Measurements from ENCODE around the gene OR2S2. TPM values are rescaled to one million over a fixed set of nuclear protein-coding genes. Genes with fewer than 3 reads are reported as not detected.
A peak's percentile ranks its signal among the peaks of the same experiment; 100 is the strongest.

OR2S2 gene
- total and polyA plus RNA-seq, 12 donors = not detected

- peak overlapping the region in 3 of 10 donors; percentile 9 to 17 (median 11) for H3K27ac ChIP-seq
- intact Hi-C loops (cut with DNase I) = loop anchor here in 1 of 10 donors (5.0 kb wide), 1 partner anchor 38 kb away; no protein-coding TSS in a partner anchor
- no peak for TF ChIP-seq CTCF (IDR thresholded peaks at IDR 0.05)
- H3K36me3 ChIP-seq = peaks cover 0 to 7% (median 0%) of the 10 kb centered on the region in 9 donors
- H3K27me3 ChIP-seq = no peaks in the 10 kb centered on the region
- no peaks in the 10 kb centered on the region for H3K9me3 ChIP-seq
- peaks cover 0 to 30% (median 11%) of the 10 kb centered on the region in 9 donors for H3K4me1 ChIP-seq
- WGBS, 2 donors = 70 to 71% methylated on average over 7 of the region's 7 CpGs
- DNase-seq (no peak), ATAC-seq (no peak)
- no peak overlapping the region for H3K4me3 ChIP-seq
These were observed 17.2 kb downstream of the OR2S2 start for GRCh38 chr9:35940458-35941407.

GRCh38 chr9:35939679-35940250, 18.2 kb downstream of the OR2S2 start:
- peaks cover 0 to 7% (median 0%) of the 10 kb centered on the region in 9 donors for H3K36me3 ChIP-seq
- H3K27me3 ChIP-seq = no peaks in the 10 kb centered on the region
- no peaks in the 10 kb centered on the region for H3K9me3 ChIP-seq
- intact Hi-C loops (cut with DNase I) = loop anchor here in 1 of 10 donors (5.0 kb wide), 1 partner anchor 37 kb away; no protein-coding TSS in a partner anchor
- no peak overlapping the region for H3K27ac ChIP-seq
- H3K4me3 ChIP-seq = no peak overlapping the region
- 94 to 95% methylated on average over 8 of the region's 8 CpGs for WGBS, 2 donors
- peaks cover 0 to 21% (median 3%) of the 10 kb centered on the region in 9 donors for H3K4me1 ChIP-seq
- no peak for ATAC-seq
- DNase-seq = no peak
- TF ChIP-seq CTCF (IDR thresholded peaks at IDR 0.05) = no peak

GRCh38 chr9:35938474-35939356, 19.2 kb downstream of the OR2S2 start:
- no peaks in the 10 kb centered on the region for H3K9me3 ChIP-seq
- no peak for TF ChIP-seq CTCF (IDR thresholded peaks at IDR 0.05)
- no peak overlapping the region for H3K4me3 ChIP-seq
- peaks cover 0 to 7% (median 0%) of the 10 kb centered on the region in 9 donors for H3K36me3 ChIP-seq
- no peak for ATAC-seq
- no peak for DNase-seq
- peaks cover 0 to 13% (median 0%) of the 10 kb centered on the region in 9 donors for H3K4me1 ChIP-seq
- intact Hi-C loops (cut with DNase I) = no loop called here
- no peaks in the 10 kb centered on the region for H3K27me3 ChIP-seq
- no peak overlapping the region for H3K27ac ChIP-seq
- 89% methylated on average over 10 of the region's 10 CpGs for WGBS, 2 donors

- H3K27me3 ChIP-seq = no peaks in the 10 kb centered on the region
- H3K36me3 ChIP-seq = peaks cover 0 to 1% (median 0%) of the 10 kb centered on the region in 9 donors
- intact Hi-C loops (cut with DNase I) = no loop called here
- H3K4me3 ChIP-seq = no peak overlapping the region
- WGBS, 2 donors = 65 to 98% methylated on average over 2 of the region's 2 CpGs
- no peak for TF ChIP-seq CTCF (IDR thresholded peaks at IDR 0.05)
- peaks cover 0 to 13% (median 0%) of the 10 kb centered on the region in 9 donors for H3K4me1 ChIP-seq
- ATAC-seq (no peak), DNase-seq (no peak)
- H3K27ac ChIP-seq = peak overlapping the region in 1 of 10 donors; percentile 25
- no peaks in the 10 kb centered on the region for H3K9me3 ChIP-seq
These were observed 20.7 kb downstream of the OR2S2 start for GRCh38 chr9:35937227-35937626.

Measured in heart right ventricle (tissue), 16 donors.